Activated B cell treated with CpG ODN at 0.5 μM for 24 hours (primary cell): Measurements from ENCODE around the gene ACAN. TPM values are rescaled to one million over a fixed set of nuclear protein-coding genes. Genes with fewer than 3 reads are reported as not detected.

ENCODE experiments used
- ATAC-seq: fragments of 200-7000 bp; cut with Tn5 transposase; one replicate; pipeline ENCODE4 v1.10.0; 2021; ENCODE audit warnings: low read depth, mild to moderate bottlenecking, moderate library complexity
- CTCF ChIA-PET: fragments of 350-600 bp; sonication (Branson Sonifier 250); formaldehyde crosslinking; loops from one replicate; lab custom pipeline; 2021; ENCODE audit warnings: antibody characterized with exemption; lab: Charles Lee
- POLR2A ChIA-PET: fragments of 350-600 bp; sonication (Branson Sonifier 250); formaldehyde crosslinking; loops from one replicate; lab custom pipeline; 2021; ENCODE audit warnings: antibody characterized with exemption; lab: Charles Lee
- DNase-seq: peaks from one replicate; pipeline ENCODE4 v3.0.0; 2022
- H3K27ac Mint-ChIP-seq: one replicate; pipeline ENCODE4 v1.8.0; 2020; ENCODE audit warnings: mixed read lengths
- H3K27me3 Mint-ChIP-seq: one replicate; pipeline ENCODE4 v1.8.0; 2021; ENCODE audit warnings: mixed read lengths
- H3K36me3 Mint-ChIP-seq: one replicate; pipeline ENCODE4 v1.8.0; 2021; ENCODE audit warnings: low read depth, mixed read lengths
- H3K4me1 Mint-ChIP-seq: one replicate; pipeline ENCODE4 v1.8.0; 2021; ENCODE audit warnings: mixed read lengths
- H3K4me3 Mint-ChIP-seq: one replicate; pipeline ENCODE4 v1.8.0; 2020; ENCODE audit warnings: mild to moderate bottlenecking, mixed read lengths
- H3K9me3 Mint-ChIP-seq: one replicate; pipeline ENCODE4 v1.8.0; 2020; ENCODE audit warnings: mixed read lengths
- intact Hi-C: fragments of 100-400 bp; cut with micrococcal nuclease; formaldehyde crosslinking; loops from one replicate; pipeline ENCODE4 v1.15.1; 2024
- total RNA-seq: library from RNA; stranded (reverse); gene quantifications from 2 replicates; pipeline ENCODE4 v1.2.3, GENCODE V29; 2022
- TF ChIP-seq, protein P1 (sequence below): fragments of 200-600 bp; IDR thresholded peaks from one replicate; pipeline ENCODE4 v1.8.0; 2022; ENCODE audit warnings: antibody characterized with exemption, mild to moderate bottlenecking

ACAN gene
- total RNA-seq, 1 donor from 2014 or later: not detected

DNA sequence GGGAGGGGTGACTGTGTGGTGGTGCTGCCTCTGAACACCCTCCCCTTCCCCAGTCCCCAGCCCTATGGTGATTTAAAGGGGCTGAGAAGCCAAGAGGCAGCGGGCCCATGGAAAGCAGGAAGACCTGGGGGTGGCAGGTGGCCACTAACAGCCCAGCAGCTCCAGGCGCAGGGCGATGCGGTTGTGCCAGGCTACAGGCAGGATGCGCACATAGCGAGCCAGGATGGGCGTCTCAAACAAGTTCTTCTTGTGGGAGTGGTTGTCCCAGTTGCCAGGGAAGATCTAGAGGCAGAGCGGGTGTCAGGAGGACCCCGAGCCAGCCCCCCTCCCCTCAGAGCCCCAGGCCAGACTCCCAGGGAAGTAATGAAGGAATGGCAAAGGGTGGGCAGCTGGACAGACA is 96.0 kb downstream of the ACAN start:
- ChIA-PET CTCF (no interaction called here), POLR2A (no interaction called here)
- Mint-ChIP-seq H3K27me3 (peaks cover 3% of the 10 kb centered on the region), H3K4me3 (no peak overlapping the region), H3K9me3 (no peaks in the 10 kb centered on the region), H3K4me1 (peaks cover 12% of the 10 kb centered on the region), H3K27ac (no peak overlapping the region), H3K36me3 (no peaks in the 10 kb centered on the region)
- intact Hi-C loops: loop anchor here (5.0 kb wide), 1 partner anchor 432 kb away; the partner anchor contains the start of genes MRPL46 and MRPS11
- no peak for DNase-seq
- no peak for ATAC-seq
- TF ChIP-seq, protein P1, sequence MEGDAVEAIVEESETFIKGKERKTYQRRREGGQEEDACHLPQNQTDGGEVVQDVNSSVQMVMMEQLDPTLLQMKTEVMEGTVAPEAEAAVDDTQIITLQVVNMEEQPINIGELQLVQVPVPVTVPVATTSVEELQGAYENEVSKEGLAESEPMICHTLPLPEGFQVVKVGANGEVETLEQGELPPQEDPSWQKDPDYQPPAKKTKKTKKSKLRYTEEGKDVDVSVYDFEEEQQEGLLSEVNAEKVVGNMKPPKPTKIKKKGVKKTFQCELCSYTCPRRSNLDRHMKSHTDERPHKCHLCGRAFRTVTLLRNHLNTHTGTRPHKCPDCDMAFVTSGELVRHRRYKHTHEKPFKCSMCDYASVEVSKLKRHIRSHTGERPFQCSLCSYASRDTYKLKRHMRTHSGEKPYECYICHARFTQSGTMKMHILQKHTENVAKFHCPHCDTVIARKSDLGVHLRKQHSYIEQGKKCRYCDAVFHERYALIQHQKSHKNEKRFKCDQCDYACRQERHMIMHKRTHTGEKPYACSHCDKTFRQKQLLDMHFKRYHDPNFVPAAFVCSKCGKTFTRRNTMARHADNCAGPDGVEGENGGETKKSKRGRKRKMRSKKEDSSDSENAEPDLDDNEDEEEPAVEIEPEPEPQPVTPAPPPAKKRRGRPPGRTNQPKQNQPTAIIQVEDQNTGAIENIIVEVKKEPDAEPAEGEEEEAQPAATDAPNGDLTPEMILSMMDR: no peak

DNA sequence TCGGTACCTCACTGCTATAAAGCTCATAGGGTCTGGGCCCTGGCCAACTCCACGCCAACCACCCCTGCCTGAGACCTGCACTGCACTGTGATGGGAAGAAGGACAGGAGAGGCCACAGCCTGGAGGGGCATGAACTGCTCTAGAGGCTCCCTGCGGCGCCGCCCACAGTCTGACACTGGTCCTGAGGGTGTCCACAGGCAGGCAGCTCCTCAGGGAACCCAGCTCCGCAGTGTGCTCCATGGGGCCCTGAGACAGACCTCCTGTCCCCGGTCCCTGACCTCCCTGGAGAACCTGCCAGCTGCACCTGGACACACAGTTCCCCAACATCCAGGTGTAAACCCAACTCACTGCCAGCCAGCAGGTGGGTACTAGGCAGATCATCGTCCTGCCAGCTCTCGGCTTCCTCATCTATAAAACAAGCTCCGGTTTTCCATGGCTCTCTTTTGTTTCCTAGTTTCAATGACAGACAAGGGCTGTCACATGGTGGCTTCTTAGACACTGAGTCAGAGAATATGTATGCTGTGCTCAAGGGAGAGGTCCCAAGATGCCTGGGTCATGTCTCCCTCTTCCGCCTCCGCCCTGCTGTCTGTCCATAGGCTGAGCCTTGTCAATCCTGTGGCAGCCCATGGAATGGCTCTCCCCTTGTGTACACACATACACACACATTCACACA is 97.2 kb downstream of the ACAN start:
- TF ChIP-seq, protein P1: no peak
- DNase-seq (no peak), ATAC-seq (no peak)
- intact Hi-C loops: no loop called here
- Mint-ChIP-seq H3K27me3 (peaks cover 3% of the 10 kb centered on the region), H3K4me1 (peaks cover 15% of the 10 kb centered on the region), H3K9me3 (no peaks in the 10 kb centered on the region), H3K4me3 (no peak overlapping the region), H3K36me3 (no peaks in the 10 kb centered on the region), H3K27ac (no peak overlapping the region)
- ChIA-PET POLR2A (no interaction called here), CTCF (no interaction called here)

DNA sequence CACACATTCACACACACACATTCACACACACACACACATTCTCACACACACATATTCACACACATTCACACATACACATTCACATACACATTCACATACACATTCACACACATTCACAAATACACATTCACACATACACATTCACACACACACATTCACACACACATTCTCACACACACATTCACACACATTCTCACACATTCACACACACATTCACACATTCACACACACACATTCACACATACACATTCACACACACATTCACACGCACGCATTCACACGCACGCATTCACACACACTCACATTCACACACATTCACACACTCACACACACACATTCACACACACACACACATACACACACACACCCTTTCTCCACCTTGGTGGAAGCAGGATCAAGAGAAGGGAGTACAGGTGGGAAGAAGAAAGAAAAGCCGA is 97.8 kb downstream of the ACAN start:
- CTCF ChIA-PET: no interaction called here
- ATAC-seq: no peak
- Mint-ChIP-seq H3K9me3 (no peaks in the 10 kb centered on the region), H3K27me3 (no peaks in the 10 kb centered on the region), H3K27ac (no peak overlapping the region), H3K36me3 (no peaks in the 10 kb centered on the region), H3K4me3 (no peak overlapping the region), H3K4me1 (peaks cover 12% of the 10 kb centered on the region)
- POLR2A ChIA-PET: no interaction called here
- intact Hi-C loops: no loop called here
- no peak for DNase-seq
- TF ChIP-seq, protein P1: no peak

DNA sequence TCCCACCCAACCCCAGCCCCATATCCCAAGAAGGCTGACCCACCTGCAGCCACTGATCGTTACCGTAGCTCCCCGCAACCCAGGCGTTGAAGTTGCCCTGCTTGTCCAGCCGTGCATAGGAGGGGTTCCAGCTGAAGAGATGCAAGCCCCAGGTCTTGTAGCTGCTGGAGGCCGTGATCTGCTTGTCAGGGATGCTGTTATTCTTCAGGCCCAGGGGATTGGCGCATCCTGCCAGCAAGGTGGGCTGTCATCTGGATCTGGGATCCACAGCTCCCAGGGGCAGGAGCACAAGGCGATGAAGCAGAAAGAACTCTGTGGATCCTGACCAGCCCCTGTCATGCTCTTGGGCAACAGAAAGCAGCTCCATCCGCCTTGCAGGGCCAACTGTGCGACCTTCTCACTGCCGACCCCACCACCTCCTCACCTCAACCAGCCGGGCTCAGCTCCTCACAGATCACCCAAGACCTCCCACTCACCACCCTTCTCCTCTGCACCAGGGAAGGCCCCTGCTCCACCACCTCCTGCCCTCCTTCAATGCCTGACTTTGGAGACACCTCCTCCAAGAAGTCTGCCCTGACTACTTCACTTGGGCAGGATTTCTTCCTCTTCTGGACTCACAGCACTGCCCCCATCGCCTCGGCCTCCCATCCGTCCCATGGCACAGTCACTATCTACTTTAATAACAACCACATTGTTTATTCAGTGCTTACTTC is 98.4 kb downstream of the ACAN start:
- Mint-ChIP-seq H3K4me3 (no peak overlapping the region), H3K27ac (no peak overlapping the region), H3K9me3 (no peaks in the 10 kb centered on the region), H3K36me3 (no peaks in the 10 kb centered on the region), H3K4me1 (peaks cover 11% of the 10 kb centered on the region), H3K27me3 (no peaks in the 10 kb centered on the region)
- ChIA-PET POLR2A (no interaction called here), CTCF (interaction anchor here (1.6 kb wide), 1 partner anchor 277 kb away, joined by 5 read pairs; no protein-coding TSS in a partner anchor)
- DNase-seq: no peak
- intact Hi-C loops: no loop called here
- TF ChIP-seq, protein P1: no peak
- ATAC-seq: no peak

- ChIA-PET CTCF (interaction anchor here (1.6 kb wide), 2 partner anchors 276 to 278 kb away, joined by 5 to 8 read pairs; no protein-coding TSS in a partner anchor), POLR2A (no interaction called here)
- intact Hi-C loops: no loop called here
- Mint-ChIP-seq H3K9me3 (no peaks in the 10 kb centered on the region), H3K4me3 (no peak overlapping the region), H3K27me3 (no peaks in the 10 kb centered on the region), H3K36me3 (no peaks in the 10 kb centered on the region), H3K27ac (no peak overlapping the region), H3K4me1 (peaks cover 7% of the 10 kb centered on the region)
- DNase-seq (no peak), ATAC-seq (no peak)
- TF ChIP-seq, protein P1: no peak
Measured at GRCh38 chr15:88902221-88902835, 99.1 kb downstream of the ACAN start.
